ENCODE data around the gene TMEM175.

The TMEM175 gene

GRCh38 chr4:898869-899555 is 33.2 kb upstream of the TMEM175 start:
- no peak for DNase-seq (ENCODE audit: low read depth in 2 of 2)

- DNase-seq (ENCODE audit: low read depth in 2 of 2), result no peak
These were observed 32.7 kb upstream of the TMEM175 start for GRCh38 chr4:899556-899906.

- no peak for DNase-seq (ENCODE audit: low read depth in 2 of 2)
These were observed 32.2 kb upstream of the TMEM175 start for GRCh38 chr4:900073-900472.

GRCh38 chr4:900721-901120 is 31.5 kb upstream of the TMEM175 start:
- DNase-seq (ENCODE audit: low read depth in 2 of 2), result no peak

- no peak for DNase-seq (ENCODE audit: low read depth in 2 of 2)
These were observed 30.9 kb upstream of the TMEM175 start for GRCh38 chr4:901192-901910.

GRCh38 chr4:903066-904046 is 28.9 kb upstream of the TMEM175 start:
- DNase-seq (ENCODE audit: low read depth in 2 of 2), result no peak

- DNase-seq (ENCODE audit: low read depth in 2 of 2), result no peak
These were observed 26.5 kb upstream of the TMEM175 start for GRCh38 chr4:905485-906338.

- DNase-seq (ENCODE audit: low read depth in 2 of 2), result no peak
These were observed 25.7 kb upstream of the TMEM175 start for GRCh38 chr4:906339-907102.

GRCh38 chr4:907103-907400 is 25.2 kb upstream of the TMEM175 start:
- no peak for DNase-seq (ENCODE audit: low read depth in 2 of 2)

- DNase-seq (ENCODE audit: low read depth in 2 of 2), result no peak
These were observed 24.4 kb upstream of the TMEM175 start for GRCh38 chr4:907691-908425.

GRCh38 chr4:909131-909571 is 23.1 kb upstream of the TMEM175 start:
- no peak for DNase-seq (ENCODE audit: low read depth in 2 of 2)

- no peak for DNase-seq (ENCODE audit: low read depth in 2 of 2)
These were observed 22.4 kb upstream of the TMEM175 start for GRCh38 chr4:909821-910220.

- DNase-seq (ENCODE audit: low read depth in 2 of 2), result no peak
These were observed 21.7 kb upstream of the TMEM175 start for GRCh38 chr4:910366-911091.

- no peak for DNase-seq (ENCODE audit: low read depth in 2 of 2)
These were observed 21.0 kb upstream of the TMEM175 start for GRCh38 chr4:911221-911751.

- DNase-seq (ENCODE audit: low read depth in 2 of 2), result no peak
These were observed 20.3 kb upstream of the TMEM175 start for GRCh38 chr4:911871-912490.

- no peak for DNase-seq (ENCODE audit: low read depth in 2 of 2)
These were observed 19.5 kb upstream of the TMEM175 start for GRCh38 chr4:912548-913279.

- DNase-seq (ENCODE audit: low read depth in 2 of 2), result no peak
These were observed 19.0 kb upstream of the TMEM175 start for GRCh38 chr4:913280-913618.

GRCh38 chr4:914531-914930 is 17.7 kb upstream of the TMEM175 start:
- no peak for DNase-seq (ENCODE audit: low read depth in 2 of 2)

All from activated CD4-positive, alpha-beta T cell treated with anti-CD3 and anti-CD28 coated beads for 24 hours (primary cell).